Astrocyte of the cerebellum (primary cell): ENCODE measurements around the gene ABHD11.

Experiments
- DNase-seq: peaks from one replicate; pipeline ENCODE4 v3.0.0-alpha.2; 2011; ENCODE audit warnings: low read depth
- H3K4me3 ChIP-seq: 2 replicates; pipeline ENCODE4 v1.5.1; 2011; ENCODE audit warnings: mild to moderate bottlenecking, low read depth, low read length, moderate library complexity
- in situ Hi-C: cut with HindIII; loops from 2 replicates; pipeline ENCODE4 v1.10.0; 2017; ENCODE audit warnings: low sequenced_read_pairs
- TF ChIP-seq, protein P1 (sequence below): IDR thresholded peaks from 2 replicates; pipeline ENCODE4 v1.5.1; 2012; ENCODE audit warnings: low read length, low read depth, moderate library complexity, mild to moderate bottlenecking; ENCODE audit errors: missing control alignments

ABHD11 gene

GRCh38 chr7:73690646-73691045, 48.0 kb downstream of the ABHD11 start:
- TF ChIP-seq, protein P1, sequence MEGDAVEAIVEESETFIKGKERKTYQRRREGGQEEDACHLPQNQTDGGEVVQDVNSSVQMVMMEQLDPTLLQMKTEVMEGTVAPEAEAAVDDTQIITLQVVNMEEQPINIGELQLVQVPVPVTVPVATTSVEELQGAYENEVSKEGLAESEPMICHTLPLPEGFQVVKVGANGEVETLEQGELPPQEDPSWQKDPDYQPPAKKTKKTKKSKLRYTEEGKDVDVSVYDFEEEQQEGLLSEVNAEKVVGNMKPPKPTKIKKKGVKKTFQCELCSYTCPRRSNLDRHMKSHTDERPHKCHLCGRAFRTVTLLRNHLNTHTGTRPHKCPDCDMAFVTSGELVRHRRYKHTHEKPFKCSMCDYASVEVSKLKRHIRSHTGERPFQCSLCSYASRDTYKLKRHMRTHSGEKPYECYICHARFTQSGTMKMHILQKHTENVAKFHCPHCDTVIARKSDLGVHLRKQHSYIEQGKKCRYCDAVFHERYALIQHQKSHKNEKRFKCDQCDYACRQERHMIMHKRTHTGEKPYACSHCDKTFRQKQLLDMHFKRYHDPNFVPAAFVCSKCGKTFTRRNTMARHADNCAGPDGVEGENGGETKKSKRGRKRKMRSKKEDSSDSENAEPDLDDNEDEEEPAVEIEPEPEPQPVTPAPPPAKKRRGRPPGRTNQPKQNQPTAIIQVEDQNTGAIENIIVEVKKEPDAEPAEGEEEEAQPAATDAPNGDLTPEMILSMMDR: no peak
- DNase-seq: no peak
- in situ Hi-C loops: no loop called here
- H3K4me3 ChIP-seq: no peak overlapping the region

- DNase-seq: no peak
- H3K4me3 ChIP-seq: no peak overlapping the region
- in situ Hi-C loops: no loop called here
- TF ChIP-seq, protein P1: no peak
These were observed 50.3 kb downstream of the ABHD11 start for GRCh38 chr7:73688288-73688687.
